ENCODE measurements around the gene ALPL.
A peak's percentile ranks its signal among the peaks of the same experiment; 100 is the strongest.
"Not testable (repeated sequence)": the region's sequence is repeated elsewhere in the genome, so short reads cannot be mapped to it uniquely, and the experiment has no call there.

Gene ALPL

DNA sequence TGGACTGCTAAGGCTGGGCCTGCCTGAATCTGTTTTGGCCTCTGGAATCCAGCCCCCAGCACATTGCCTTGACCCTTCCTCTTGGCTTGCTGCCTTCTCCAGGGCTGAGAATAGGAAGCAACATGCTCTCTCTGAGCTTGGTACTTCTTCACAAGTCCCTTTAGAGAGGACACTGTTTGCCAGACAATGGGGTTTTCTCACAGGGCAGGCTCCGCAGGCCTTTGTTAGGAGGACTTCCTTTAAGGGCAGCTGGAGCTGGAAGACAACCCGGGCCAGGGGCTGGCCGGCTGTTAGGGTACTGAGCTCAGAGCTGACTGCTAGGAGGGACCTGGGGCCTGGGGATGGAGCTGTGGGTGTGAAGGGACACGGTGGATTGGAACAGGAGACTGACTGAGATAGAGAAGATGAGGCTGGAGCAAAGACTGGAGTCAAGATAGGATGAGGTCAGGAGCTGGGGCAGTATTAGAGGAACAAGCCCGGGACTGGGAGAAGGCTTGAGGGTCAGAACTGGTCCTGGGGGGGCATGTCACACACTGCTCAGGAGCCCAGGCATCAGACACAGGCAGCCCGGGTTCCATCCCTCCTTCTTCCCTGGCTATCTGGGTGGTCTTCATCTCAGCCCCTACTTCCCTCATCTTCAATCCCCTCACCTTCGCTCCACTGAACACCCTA, 5.4 kb upstream of the ALPL start:
- no peak overlapping the region for H3K4me3 ChIP-seq (ENCODE audit: low read depth, low read length)
- DNase-seq (ENCODE audit: low read depth) = no peak

DNA sequence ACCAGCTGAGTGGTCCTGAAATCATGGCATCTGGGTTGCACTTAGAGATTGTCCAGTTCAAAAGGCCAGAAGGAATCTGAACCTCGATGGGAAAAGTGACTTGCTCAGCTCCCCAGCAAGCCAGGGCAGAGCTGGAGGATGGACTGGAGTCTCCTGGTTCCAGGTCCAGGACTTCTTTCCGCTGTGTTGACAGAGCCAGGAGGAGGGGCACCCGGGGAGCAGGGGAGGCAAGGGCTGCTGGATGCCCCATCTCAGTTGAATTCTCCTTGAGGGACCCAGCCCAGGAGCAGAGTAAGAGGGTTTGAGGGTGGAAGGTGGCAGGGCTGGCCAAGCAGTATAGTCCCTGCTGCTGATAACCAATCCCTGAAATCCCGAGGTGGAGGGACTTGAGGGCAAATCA, 2.4 kb upstream of the ALPL start:
- DNase-seq (ENCODE audit: low read depth) = no peak
- no peak overlapping the region for H3K4me3 ChIP-seq (ENCODE audit: low read depth, low read length)

DNA sequence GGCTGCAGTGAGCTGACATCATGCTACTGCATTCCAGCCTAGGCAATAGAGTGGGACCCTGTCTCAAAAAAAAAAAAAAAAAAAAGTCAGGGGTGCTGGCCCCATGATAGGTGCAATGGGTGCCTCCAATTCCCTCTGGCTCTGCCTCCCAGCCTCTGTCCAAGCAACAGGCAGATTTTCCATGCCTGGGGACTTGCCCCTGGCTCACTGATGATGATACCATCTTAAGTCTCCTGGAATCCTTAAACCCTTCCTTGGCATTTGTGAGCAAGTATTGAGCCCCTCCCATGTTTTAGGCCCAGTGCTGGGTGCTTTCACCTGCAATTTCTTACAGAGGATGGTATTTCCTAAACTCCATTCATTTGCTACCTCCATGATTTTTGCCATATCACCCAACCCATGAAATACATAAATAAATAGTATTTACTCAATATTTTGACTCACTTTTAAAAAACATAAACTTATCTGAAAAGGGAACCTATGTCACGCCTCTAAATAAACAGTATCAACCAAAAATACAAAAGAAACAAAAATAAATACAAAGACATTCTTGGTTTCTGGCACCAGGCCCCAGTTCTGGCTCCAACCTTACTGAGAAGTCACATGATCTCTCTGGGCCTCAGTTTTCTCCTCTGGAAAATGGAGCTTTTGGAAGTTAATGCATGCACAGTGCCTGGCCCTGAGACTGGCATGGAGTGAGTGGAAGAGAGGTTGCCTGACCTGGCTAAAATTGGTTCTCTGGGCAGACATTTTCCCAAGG, 1.5 kb upstream of the ALPL start:
- no peak for DNase-seq (ENCODE audit: low read depth)
- H3K4me3 ChIP-seq (ENCODE audit: low read depth, low read length) = no peak overlapping the region

DNA sequence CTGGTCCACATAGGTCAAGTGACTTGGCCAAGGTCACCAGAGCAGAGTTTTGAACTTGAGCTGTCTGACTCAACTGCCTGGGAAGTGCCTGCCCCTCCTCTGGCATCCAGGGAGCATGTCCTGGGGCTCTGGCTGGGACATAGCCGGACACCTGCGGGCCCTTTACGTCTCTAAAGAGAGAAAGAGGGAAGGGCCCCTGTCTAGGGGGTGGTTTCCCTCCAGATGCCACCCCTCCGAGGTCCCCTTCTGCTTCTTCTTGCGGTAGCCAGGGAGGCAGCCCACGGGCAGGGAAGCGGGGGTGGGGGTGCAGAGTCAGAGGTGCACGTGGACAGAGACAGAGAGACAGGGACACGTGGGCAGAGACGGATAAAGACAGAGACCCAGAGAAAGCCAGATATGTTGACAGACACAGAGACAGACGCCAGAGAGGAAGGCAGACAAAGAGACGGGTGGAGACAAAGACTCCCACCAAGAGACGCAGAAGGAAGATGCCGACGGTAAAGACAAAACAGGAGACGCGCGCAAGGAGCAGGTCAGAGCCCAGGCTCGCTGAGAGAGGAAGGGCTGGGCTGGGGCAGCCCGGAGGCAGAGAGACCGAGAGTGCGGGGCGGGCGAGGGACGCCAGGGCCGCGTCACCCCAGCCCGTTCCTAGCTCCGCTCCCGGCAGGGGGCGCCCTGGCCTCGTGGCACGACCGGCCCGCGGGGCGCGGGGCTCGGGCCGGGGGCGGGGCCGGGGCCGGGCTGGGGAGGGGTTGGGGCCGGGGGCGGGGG, 458 bp upstream of the ALPL start:
- no peak for DNase-seq (ENCODE audit: low read depth)
- peak overlapping the region; percentile 50 for H3K4me3 ChIP-seq (ENCODE audit: low read depth, low read length)

DNA sequence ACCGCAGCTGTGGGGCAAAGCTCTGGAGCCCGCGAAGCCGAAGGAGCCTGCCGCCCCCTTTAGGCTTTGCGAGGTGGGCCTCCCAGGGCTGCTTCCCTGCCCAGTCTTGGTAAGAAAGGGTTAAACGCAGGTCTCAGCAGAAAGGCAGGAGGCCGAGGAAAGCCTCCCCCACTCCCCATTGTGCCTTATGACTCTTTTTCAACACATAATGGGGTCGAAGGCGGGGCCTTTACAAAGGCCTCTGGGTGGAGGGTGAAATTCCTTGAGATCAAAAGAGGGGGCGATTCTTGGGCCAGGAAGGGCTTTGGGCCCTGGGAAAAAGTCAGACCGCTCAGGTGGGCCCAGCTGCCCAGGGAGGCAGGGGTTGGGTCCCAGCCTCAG, 880 bp downstream of the ALPL start:
- H3K4me3 ChIP-seq (ENCODE audit: low read depth, low read length) = peak overlapping the region; percentile 50

DNA sequence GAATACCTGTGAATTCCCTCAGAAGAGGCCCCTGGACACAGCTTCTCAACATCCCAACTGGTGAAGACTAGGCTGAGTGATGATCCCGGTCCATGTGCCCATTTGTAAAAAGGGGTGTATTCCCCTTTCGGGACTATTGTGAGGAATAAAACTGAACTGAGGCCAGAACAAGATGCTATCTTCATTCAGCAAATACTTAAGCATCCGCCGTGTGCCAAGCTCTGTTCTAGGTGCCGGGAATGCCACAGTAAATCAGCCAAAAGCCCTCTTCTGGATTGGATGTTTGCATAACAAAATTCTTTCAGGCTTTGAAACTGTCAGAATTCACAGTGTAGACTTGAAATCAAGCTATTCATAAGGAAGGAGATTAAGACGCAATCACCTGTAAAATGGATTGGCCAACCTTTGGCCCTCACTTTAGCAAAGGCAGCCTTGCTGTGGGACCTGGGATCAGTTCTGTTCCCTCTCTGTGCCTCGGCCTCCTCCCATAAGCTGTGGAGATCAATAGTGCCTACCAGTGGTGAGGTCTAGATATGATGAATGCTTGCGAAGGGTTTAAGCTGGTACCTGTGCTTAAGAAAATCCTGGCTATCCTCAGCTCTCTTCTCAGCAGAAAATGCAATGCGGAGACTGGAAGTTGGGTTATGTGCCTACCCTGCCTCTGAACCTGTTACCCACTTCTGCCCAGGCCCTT, 1.8 kb downstream of the ALPL start:
- no peak for DNase-seq (ENCODE audit: low read depth)
- H3K4me3 ChIP-seq (ENCODE audit: low read depth, low read length) = no peak overlapping the region

More for the DNA sequence above, 880 bp downstream of the ALPL start:
- no peak for DNase-seq (ENCODE audit: low read depth)

DNA sequence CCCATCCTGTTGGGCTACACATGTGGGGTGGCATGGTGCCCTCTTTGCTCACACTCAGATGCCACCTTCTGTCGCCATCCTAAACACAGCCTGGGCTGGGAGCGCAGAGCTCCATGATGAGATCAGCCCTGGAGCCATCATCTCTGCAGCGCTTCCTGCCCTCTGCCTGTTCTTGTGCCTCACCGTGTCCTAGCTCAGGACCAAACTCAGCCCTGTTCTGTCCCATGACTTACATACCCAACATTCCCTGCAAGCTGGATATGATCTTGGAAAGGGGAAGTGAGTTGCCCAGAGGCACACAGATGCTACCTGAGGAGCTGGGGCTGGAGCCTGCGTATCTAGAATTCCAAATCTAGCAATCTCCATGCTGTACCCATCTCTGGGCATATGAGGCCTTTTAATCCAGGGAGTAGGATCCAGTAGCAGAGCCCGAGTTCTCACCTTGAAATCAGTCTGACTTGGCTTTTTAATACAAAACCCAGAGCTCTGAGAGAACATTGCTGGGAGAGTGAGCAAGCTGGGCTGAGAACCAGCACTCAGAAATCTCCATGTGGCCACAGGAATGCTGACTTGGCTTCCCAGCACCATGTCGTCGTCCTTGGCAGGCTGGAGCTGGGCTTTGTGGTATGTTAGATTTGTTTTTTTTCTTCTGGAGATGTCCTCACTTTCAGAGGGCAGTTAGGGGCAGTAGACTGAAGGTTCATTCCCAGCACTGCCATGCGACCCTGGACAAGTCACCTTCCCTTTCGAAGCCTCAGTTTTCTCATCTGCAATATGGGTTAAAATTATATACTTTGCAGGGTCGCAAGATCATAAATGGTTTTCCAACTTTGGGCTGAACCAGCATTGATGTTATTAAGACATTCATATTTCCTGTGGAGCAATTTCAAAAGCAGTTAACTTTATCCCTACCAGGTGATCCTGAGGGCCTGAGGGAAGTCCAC, 2.6 kb downstream of the ALPL start:
- no peak overlapping the region for H3K4me3 ChIP-seq (ENCODE audit: low read depth, low read length)
- DNase-seq (ENCODE audit: low read depth) = peak; percentile 92

DNA sequence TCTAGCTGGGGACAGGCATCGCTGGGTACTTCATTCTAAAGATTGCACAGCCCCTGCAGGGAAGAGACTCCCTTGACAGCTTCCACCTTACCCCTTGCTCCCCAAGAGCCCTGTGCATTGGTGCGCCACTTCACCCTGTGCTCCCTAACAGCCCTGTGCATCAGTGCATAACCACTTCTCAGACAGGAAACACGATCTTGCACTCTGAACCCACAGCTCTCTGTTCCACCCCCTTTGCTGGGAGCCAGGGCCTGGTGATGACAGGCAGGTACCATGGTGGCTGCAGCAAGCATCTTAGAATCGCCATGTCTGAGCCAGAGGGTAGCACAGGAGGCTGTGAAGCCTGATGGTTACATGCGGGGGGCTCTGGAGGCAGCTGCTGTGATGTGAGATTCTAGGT, 5.0 kb downstream of the ALPL start:
- no peak overlapping the region for H3K4me3 ChIP-seq (ENCODE audit: low read depth, low read length)
- DNase-seq (ENCODE audit: low read depth) = no peak

DNA sequence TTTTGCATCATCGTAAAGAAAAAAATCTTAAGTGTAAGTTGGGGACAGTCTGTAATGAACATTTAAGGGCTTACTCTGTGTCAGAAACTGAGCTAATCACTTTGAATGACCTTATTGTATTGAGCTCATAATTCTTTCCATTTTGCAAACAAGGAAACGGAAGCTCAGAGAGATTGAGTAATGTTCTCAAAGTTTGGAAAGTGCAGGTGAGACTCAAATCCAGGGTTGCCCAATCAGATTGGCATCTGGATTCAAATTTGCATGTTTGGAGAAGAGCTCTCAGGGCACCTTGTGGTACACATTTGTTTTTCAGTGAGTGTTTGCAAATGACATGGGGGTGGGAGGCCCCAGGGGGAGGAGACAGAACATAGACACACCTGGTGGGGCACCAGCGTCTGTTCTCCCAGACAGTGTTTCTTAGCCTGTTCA, 8.0 kb downstream of the ALPL start:
- no peak for DNase-seq (ENCODE audit: low read depth)
- H3K4me3 ChIP-seq (ENCODE audit: low read depth, low read length) = no peak overlapping the region

DNA sequence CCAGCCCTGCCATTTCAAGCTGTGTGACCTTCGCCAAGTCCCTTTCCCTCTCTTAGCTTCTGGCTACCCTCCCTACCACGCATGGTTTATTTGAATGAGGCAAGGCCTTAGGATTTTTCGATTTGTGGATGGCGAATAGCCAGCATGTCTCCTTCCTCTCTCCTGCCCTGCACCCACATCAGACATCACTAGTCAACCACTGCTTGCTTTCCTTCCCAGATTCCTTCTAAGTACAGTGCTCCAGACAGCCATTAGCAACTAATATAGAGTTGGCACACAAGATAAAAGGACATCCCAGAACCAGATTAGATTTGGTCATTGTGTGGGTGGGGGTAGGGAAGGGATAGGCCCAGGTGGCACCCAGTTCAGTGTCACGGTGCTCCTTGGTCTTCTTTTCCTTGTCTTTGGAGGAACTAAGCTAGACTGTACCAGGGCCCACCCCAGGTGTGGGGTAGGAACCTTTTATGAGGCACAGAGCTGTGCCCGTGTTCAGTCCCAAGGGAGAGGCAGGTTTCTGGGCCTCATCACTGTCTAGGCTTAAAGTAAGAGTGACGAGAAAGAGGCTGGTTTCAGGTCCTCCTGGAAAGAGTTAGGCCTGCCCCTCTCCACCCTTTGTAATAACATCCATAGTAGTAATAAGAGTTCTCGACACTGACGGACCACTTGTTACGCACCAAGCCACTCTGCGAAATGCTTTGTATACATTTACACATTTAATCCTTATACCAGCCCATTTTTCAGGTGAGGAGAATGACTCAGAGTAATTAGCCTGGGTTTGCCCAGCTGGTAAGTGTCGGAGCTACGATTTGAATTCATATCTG, 8.6 kb downstream of the ALPL start:
- no peak overlapping the region for H3K4me3 ChIP-seq (ENCODE audit: low read depth, low read length)
- no peak for DNase-seq (ENCODE audit: low read depth)

DNA sequence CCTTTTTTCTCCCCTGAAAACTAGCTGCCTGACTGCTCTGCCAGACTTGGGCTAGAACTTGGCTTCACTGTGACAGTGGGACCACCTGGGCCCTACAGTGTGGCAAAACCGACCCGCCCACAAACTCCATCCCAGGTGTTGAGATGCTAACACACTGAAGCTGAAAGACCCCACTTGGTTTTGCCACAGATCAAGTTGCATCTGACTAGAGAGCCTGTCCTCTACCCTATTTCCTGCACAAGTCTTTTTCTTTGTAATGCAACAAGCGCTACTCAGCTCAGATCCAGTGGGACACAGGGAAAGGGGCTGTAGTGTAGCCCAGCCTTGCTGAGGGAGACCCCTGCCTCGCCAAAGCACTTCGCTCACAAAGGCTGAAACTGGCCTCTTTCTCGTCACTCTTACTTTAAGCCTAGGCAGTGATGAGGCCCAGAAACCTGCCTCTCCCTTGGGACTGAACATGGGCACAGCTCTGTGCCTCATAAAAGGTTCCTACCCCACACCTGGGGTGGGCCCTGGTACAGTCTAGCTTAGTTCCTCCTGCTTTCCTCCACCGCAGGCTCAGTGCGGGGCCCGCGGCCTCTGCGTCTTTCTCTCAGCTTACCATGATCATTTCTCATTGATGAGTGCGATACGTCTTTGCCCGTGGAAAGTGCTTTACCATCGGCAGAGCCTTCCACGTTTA, 9.7 kb downstream of the ALPL start:
- no peak for DNase-seq (ENCODE audit: low read depth)
- H3K4me3 ChIP-seq (ENCODE audit: low read depth, low read length) = no peak overlapping the region

DNA sequence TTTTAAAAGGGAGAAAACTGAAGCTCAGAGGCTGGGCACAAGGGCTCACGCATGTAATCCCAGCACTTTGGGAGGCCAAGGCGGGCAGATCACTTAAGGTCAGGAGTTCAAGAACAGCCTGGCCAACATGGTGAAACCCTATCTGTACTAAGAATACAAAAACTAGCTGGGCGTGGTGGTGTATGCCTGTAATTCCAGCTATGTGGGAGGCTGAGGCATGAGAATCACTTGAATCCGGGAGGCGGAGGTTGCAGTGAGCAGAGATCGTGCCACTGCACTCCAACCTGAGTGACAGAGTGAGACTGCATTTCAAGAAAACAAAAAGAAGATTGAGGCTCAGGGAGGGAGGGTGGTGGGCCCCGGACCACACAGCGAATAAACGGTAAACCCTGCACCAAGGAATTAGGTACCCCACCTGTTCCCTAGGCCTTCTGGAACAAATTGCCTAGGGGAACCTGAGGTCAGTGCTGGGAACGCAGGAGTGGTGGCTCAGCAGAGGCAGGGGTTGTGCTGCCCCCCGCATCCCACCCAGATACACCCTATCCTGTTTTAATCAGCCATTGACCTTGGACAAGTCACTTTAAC, 10.4 kb downstream of the ALPL start:
- DNase-seq (ENCODE audit: low read depth); H3K4me3 ChIP-seq (ENCODE audit: low read depth, low read length): not testable (repeated sequence)

DNA sequence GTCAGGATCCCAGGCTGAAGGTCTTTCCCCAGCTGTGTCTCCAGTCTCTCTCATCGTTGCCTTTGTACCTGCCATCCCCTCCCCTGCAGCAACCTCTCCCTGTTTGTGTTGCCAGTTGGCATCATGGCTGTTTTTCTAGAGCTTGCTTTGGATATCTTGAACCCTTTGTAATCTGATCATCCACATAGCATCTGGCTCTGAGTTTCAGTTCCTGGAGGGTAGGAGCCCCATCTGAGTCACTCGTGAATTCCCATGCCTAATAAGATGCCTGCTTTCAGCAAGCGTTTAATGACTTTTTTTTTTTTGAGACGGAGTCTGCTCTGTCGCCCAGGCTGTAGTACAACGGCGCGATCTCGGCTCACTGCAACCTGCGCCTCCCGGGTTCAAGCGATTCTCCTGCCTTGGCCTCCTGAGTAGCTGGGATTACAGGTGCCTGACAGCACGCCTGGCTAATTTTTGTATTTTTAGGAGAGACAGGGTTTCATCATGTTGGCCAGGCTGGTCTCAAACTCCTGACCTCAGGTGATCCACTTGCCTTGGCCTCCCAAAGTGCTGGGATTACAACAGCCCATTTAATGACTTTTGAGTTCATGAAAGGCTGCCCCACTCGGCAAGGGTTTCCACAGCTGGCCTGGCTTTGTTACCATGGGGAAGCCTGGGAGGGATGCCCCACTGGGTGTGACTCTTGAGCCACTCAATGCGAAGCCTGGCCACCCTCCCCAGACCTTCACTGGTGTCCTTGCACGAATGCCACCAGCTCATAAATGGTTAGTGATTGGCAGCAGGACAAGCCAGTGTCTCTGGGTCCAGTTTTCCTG, 11.9 kb downstream of the ALPL start:
- no peak for DNase-seq (ENCODE audit: low read depth)
- no peak overlapping the region for H3K4me3 ChIP-seq (ENCODE audit: low read depth, low read length)

DNA sequence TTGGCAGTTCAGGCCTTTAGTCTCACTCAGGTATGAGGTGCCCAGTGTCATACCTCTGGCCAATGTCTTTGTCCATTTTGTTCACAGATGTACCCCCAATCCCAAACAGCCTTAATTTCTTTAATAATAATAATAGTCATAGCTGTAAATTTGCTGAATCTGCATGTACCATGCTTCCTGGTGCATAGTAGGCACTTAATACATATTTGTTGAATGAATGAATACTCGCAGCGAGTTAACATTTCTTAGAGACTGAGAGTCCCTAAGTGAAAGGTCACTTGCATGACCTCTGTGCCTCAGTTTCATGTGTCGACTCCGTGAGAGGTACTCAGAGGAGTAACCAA, 12.5 kb downstream of the ALPL start:
- DNase-seq (ENCODE audit: low read depth) = no peak
- no peak overlapping the region for H3K4me3 ChIP-seq (ENCODE audit: low read depth, low read length)

DNA sequence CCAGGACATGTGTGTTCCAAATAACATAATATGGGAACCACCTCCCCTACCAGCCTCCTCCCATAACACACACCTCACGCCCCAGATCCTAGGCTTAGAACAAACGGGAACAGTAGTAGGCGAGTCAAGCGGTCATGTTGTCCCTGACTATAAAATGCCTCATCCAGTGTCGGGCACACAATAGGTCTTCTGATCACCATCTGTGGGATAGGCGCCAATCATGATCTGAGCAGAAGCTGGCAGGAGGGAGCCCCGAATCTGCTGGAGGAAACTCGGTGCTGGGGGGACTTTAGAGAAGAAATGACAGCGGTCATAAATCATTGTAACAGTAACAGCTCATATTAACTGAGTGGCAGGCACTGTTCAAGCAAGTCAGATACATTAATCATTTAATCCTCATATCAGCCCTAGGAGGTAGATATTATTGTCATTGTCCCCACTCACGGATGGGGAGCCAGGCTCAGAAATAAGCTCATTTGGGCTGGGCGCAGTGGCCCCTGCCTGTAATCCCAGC, 13.4 kb downstream of the ALPL start:
- H3K4me3 ChIP-seq (ENCODE audit: low read depth, low read length) = no peak overlapping the region
- DNase-seq (ENCODE audit: low read depth) = no peak

DNA sequence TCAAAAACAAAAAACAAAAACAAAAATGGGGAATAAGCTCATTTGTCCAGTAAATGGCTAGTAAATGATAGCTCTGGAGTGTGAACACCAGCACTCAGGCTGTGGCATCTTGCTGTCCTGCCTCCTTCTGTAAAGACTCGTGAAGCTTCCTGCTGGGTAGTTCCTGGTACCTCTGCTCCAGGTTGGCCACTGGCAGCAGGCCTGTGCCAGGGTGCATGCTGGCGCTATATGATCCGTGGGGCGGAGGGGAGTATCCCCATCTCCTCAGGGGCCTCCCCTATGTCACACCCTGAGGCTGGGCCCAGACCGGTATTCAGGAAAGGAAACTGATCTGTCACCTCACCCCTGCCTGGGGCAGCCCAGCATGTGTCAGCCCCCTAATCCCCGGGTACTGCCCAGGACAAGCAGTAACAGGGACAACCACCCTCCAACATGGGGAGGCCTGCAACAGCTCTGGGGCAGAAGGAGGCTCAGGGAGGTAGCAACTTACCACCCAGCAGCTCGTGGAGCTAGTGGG, 14.1 kb downstream of the ALPL start:
- no peak overlapping the region for H3K4me3 ChIP-seq (ENCODE audit: low read depth, low read length)
- DNase-seq (ENCODE audit: low read depth) = no peak

Data from skeletal muscle cell (primary cell).